ENCODE data around the gene SRP54.
"Not testable (repeated sequence)": the region's sequence is repeated elsewhere in the genome, so short reads cannot be mapped to it uniquely, and the experiment has no call there.

The SRP54 gene

DNA sequence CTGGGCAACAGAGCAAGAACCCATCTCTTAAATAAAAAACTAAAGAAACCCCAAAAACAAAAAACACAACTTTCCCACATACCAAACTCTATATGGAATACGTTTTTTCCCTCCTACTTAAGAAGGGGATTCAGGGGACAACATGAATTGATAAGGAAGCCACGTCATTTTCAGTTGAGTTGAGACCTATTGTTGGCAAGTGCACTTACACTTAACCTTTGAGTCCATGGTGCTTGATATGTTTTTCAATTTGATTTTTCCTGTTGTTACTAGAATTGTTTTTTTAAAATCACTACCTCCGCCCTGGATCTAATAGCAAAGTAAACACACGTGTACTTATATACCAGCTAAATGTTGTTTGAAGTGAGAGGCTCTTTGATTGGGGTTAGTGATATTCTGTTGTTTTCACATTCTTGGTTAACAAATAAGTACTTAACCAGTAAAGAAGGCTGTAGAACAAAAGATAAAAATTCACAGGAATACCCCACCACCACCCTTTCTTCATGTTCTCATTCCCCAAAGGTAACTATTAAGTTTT, 65.3 kb downstream of the SRP54 start:
- DNase-seq = no peak

DNA sequence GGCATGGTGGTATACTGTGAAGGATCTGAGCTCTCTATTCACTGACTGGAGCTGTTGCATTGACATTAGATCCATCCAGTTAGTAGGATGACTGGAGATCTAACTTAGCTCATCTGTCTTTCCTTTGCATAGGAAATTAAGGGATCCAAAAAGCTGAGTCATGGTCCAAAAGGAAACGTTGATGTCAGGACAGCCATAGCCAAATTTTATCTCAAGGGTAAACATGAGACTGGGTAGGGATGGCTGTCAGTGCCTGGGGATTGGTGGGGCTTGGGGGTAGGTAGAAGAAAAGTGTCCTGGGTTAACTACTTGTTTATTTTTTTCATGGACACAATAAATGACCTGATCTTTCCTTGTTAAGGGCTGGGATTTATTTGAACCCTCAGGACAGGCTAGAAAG, 67.9 kb downstream of the SRP54 start:
- peak in 2 of 4 experiments; percentile 7 to 10 for DNase-seq

DNA sequence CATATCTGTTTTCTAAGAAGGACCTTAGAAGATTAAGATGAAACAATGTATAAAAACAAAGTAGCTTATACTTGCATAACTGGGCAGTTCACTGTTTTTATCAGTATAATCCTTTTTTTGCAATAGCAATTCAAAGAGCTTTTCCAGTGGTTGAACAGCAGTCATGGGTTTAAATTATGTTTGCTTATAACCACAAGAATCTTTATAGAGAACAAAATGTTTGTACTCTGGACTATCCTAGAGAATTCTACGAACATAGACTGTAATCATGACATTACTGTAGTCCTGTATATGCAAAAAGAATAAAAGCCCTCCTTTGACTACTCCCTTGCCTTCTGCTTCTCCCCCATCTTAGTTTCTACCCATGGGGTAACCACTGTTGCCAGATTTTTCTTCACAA, 69.0 kb downstream of the SRP54 start:
- DNase-seq = no peak

DNA sequence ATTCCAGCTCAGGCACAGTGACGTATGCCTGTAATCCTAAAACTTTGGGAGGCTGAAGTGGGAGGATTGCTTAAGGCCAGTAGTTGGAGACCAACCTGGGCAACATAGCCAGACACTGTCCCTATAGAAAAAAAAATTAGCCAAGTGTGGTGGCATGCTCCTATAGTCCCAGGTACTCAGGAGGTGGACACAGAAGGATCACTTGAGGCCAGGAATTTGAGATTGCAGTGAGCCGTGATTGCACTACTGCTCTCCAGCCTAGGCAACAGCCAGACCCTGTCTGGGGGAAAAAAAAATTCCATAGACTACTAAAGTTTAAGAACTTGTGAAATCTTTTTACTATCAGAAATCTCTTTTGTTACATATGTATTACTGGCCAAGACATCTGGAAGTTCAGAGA, 69.8 kb downstream of the SRP54 start:
- DNase-seq = no peak

DNA sequence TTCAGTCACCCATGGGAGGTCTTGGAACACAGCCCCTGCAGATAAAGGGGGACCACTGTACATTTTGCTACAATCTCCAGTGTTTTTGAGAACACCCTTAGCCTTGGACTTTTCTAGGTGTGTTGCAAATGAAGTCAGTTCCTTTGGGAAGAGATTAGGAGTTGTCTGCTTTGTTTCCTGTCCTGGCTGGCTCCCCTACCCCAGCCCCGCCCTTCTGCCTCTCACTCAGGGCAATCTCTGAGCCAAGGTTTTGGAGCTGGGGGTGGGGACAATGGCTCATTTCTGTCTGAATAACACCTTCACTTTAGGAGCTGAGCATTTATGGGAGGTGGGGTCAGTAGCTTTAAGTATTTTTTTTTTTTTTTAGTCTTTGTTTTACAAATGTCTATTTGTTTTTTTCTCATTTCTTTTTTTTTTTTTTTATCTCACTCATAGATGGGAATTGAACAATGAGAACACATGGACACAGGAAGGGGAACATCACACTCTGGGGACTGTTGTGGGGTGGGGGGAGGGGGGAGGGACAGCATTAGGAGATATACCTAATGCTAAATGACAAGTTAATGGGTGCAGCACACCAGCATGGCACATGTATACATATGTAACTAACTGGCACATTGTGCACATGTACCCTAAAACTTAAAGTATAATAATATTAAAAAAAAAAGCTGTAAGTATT, 78.5 kb downstream of the SRP54 start:
- DNase-seq = not testable (repeated sequence)

DNA sequence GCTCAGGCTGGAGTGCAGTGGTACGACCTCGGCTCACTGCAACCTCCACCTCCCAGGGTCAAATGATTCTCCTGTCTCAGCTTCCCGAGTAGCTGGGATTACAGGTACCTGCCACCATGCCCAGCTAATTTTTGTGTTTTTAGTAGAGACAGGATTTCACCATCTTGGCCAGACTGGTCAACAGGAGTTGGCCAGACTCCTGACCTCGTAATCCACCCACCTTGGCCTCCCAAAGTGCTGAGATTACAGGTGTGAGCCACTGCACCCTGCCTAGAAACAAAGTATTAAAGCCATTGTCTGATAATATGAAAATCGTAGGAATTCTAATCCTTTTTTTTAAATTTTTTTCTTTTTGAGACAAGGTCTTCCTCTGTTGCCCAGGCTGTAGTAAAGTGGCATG, 82.9 kb downstream of the SRP54 start:
- DNase-seq = not testable (repeated sequence)

DNA sequence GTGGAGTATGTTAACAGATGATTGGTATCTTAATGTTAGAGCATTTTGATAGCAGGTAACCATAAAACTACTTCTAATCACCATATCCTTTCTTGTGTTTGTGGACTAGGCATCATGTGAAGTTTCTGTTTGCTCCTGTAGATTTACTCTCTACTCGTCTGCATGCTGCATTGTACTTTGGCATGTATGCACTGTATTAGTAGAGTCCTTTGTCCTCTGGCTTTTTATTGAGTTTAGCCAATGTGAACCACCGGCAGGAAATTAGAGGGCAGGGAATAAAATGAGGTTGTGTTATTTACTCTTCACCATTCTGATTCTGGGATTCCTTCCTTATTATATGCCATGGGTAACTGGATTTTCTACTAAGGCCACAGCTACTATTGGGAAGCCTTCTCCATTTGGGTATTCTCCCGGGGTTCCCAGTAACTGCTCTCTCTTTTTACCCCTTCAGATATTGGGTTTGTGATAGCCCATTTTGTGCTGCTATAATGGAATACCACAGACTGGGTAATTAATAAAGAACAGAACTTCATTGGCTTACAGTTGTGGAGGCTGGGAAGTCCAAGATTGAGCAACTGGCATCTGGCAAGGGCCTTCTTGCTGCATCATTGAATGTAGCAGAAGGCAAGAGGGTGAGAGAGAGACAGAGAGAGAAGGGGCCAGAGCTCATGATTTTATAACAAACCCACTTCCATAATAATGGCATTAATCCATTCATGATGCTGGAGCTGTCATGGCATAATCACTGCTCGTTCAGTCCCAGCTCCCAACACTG, 85.6 kb downstream of the SRP54 start:
- no peak for DNase-seq

DNA sequence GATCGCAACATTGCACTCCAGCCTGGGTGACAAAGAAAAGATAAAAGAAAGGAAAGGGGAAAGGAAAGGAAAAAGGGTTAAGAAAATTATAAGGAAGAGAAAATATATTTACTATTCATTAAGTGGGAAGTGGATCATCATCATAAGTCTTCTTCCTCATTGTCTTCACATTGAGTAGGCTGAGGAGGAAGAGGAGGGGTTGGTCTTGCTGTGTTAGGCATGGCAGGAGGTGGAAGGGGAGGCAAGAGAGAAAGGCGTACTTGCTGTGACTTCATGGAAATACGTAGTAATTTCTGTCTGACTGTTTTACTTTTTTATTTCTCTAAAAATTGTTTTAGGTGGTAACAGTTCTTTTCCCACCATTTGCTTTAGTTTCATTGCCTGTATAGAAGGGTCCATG, 89.4 kb downstream of the SRP54 start:
- peak in 3 of 4 experiments; percentile 31 to 45 (median 37) for DNase-seq

DNA sequence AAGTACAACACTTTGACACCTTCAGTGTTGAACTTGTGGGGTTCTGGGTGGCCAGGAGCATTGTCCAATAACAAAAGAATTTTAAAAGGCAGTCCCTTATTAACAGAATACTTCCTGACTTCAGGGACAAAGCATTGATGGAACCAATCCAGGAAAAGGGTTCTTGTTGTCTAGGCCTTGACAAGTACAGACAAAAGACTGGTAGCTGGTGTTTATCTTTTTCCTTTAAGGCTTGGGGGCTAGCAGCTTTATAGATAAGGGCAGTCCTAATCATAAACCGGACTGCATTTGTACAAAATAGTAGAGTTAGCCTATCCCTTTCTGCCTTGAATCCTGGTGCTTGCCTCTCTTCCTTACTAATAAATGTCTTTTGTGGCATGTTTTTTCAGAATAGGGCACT, 90.7 kb downstream of the SRP54 start:
- DNase-seq = no peak

DNA sequence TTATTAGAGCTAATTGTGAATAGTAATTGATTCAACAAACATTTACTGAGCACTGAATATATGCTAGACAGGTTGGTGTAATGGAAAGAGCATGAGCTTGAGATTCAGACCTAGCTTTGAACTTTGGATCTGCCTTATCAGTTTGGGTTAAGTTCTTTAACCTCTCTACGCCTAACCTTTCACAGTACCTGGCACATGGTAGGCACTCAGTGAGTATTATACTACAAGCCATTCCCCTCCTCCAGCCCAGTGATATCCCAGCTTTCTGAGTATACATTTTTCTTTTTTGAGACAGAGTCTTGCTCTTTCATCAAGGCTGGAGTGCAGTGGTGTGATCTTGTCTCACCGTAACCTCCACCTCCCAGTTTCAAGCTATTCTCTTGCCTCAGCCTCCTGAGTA, 95.3 kb downstream of the SRP54 start:
- DNase-seq = no peak

All from suppressor macrophage (primary cell).